Pancreas (tissue), 10 donors: ENCODE results near the gene S100A1. TPM values are rescaled to one million over a fixed set of nuclear protein-coding genes. Genes with fewer than 3 reads are reported as not detected.
"Not testable (repeated sequence)": the region's sequence is repeated elsewhere in the genome, so short reads cannot be mapped to it uniquely, and the experiment has no call there.

Experiments used
- ATAC-seq, 4 donors: fragments of 200-7000 bp; cut with Tn5 transposase; one replicate each; pipeline versions ENCODE4 v1.8.0 to v1.9.1; 2020; ENCODE audit warnings: mild to moderate bottlenecking in 4 of 4, moderate library complexity in 4 of 4
- DNase-seq, 6 donors: peaks; one replicate each; pipeline ENCODE4 v3.0.0-alpha.2; 2020
- FAIRE-seq: peaks from 2 replicates; lab custom pipeline; 2012; peaks lifted over from hg19 to GRCh38; lab: Jason Lieb, UNC
- H3K27ac ChIP-seq, 4 donors: fragments of 200-600 bp; sonication (generic); 1 replicate in 3 of 4; 2 replicates in 1 of 4; pipeline versions ENCODE4 v1.5.0 to v1.8.0; 2020
- H3K27me3 ChIP-seq, 4 donors: fragments of 200-600 bp; one replicate each; pipeline ENCODE4 v1.8.0; 2021
- H3K36me3 ChIP-seq, 3 donors: fragments of 200-600 bp; sonication (generic) in 1 of 3; one replicate each; pipeline versions ENCODE4 v1.5.0 to v1.8.0; 2020 to 2021
- H3K4me1 ChIP-seq, 3 donors: fragments of 200-600 bp; one replicate each; pipeline ENCODE4 v1.8.0; 2021
- H3K4me3 ChIP-seq, 4 donors: fragments of 200-600 bp; sonication (generic) in 2 of 4; one replicate each; pipeline versions ENCODE4 v1.5.0 to v1.8.0; 2020 to 2021
- H3K9me3 ChIP-seq, 4 donors: fragments of 200-600 bp; one replicate each; pipeline ENCODE4 v1.8.0; 2021
- CTCF ChIP-seq, 4 donors: fragments of 200-600 bp; sonication (generic) in 3 of 4; IDR thresholded peaks; one replicate each; pipeline versions ENCODE4 v1.5.0 to v1.8.0; 2021; ENCODE audit warnings: antibody characterized with exemption in 4 of 4
- WGBS, 2 donors: extraction: QIAGEN DNeasy Blood & Tissue Kit; methylation state at CpG; one replicate each; pipeline ENCODE4 v1.1.7; 2013; 5-methylcytosine and 5-hydroxymethylcytosine counted together
- intact Hi-C, 3 donors: fragments of 100-400 bp; cut with DNase I; formaldehyde crosslinking; loops; one replicate each; pipeline versions ENCODE4 v1.11.1 to v1.14.2; 2022
- polyA plus RNA-seq, 2 donors: library from polyadenylated mRNA; stranded (reverse); fragments of 200-250 nt; gene quantifications; one replicate each; pipeline ENCODE4 v1.2.3, GENCODE V29; 2013
- total RNA-seq, 6 donors: library from RNA; stranded (reverse); fragmentation: NEBNext Ultra II Directional in 4 of 6; extraction: Animal tissue kit (Norgen Biotek cat#: 25700) in 4 of 6; gene quantifications; one replicate each; pipeline versions ENCODE4 v1.2.1 to v1.2.4, GENCODE V29; 2021 to 2023
- donor health status: healthy with polysubstance abuse.
- donor health status: DM: no; HTN: no; CAD: no; lungs with moderate emphysema.
- donor health status: DM: no; HTN: no; CAD: no.
- donor health status: control.
- donor health status: control.
- donor health status: Bipolar disorder and iron deficiency.
- donor health status: DM: yes; HTN: yes; CAD: no.
- donor health status: DM: no; HTN: no; CAD: no.
- donor health status: DM: no; HTN: no; CAD: no.
- donor health status: DM: yes; HTN: yes; CAD: no.

Gene S100A1
- total and polyA plus RNA-seq, 8 donors = 1.9 to 14.0 (median 4.0) TPM

- Histone ChIP-seq H3K36me3 (no peaks in the 10 kb centered on the region), H3K4me3 (no peak overlapping the region), H3K4me1 (no peaks in the 10 kb centered on the region), H3K9me3 (no peaks in the 10 kb centered on the region), H3K27me3 (no peaks in the 10 kb centered on the region), H3K27ac (no peak overlapping the region)
- no peak for TF ChIP-seq CTCF (IDR thresholded peaks at IDR 0.05)
- 76 to 82% methylated on average over 2 of the region's 2 CpGs for WGBS, 2 donors
- no peak for FAIRE-seq
- intact Hi-C loops = no loop called here
- ATAC-seq = no peak
- no peak for DNase-seq
Measured at GRCh38 chr1:153583976-153584375, 44.3 kb upstream of the S100A1 start.

GRCh38 chr1:153585006-153585405 lies 43.2 kb upstream of the S100A1 start:
- no peak for ATAC-seq
- no peaks in the 10 kb centered on the region for H3K36me3 ChIP-seq
- no peaks in the 10 kb centered on the region for H3K9me3 ChIP-seq
- H3K27me3 ChIP-seq = no peaks in the 10 kb centered on the region
- no peak for FAIRE-seq
- WGBS, 2 donors = 88 to 90% methylated on average over 1 of the region's 1 CpG
- no peak for TF ChIP-seq CTCF (IDR thresholded peaks at IDR 0.05)
- intact Hi-C loops = no loop called here
- no peak for DNase-seq
- no peak overlapping the region for H3K27ac ChIP-seq
- no peaks in the 10 kb centered on the region for H3K4me1 ChIP-seq
- no peak overlapping the region for H3K4me3 ChIP-seq

GRCh38 chr1:153586347-153586746 lies 41.9 kb upstream of the S100A1 start:
- ATAC-seq (no peak), DNase-seq (no peak), FAIRE-seq (no peak)
- Histone ChIP-seq H3K27ac (no peak overlapping the region), H3K36me3 (no peaks in the 10 kb centered on the region), H3K4me1 (no peaks in the 10 kb centered on the region), H3K27me3 (no peaks in the 10 kb centered on the region), H3K9me3 (no peaks in the 10 kb centered on the region), H3K4me3 (no peak overlapping the region)
- 50 to 52% methylated on average over 1 of the region's 1 CpG for WGBS, 2 donors
- TF ChIP-seq CTCF (IDR thresholded peaks at IDR 0.05) = no peak
- intact Hi-C loops = no loop called here

GRCh38 chr1:153587314-153587713 lies 40.9 kb upstream of the S100A1 start:
- Histone ChIP-seq H3K27me3 (no peaks in the 10 kb centered on the region), H3K4me1 (peaks cover 0 to under 1% (median 0%) of the 10 kb centered on the region in 3 donors), H3K9me3 (no peaks in the 10 kb centered on the region), H3K27ac (no peak overlapping the region), H3K4me3 (no peak overlapping the region), H3K36me3 (no peaks in the 10 kb centered on the region)
- TF ChIP-seq CTCF (IDR thresholded peaks at IDR 0.05) = no peak
- DNase-seq = no peak
- FAIRE-seq = no peak
- ATAC-seq = no peak
- intact Hi-C loops = no loop called here
- 50 to 62% methylated on average over 5 of the region's 5 CpGs for WGBS, 2 donors

GRCh38 chr1:153588033-153588432 lies 40.2 kb upstream of the S100A1 start:
- H3K9me3 ChIP-seq, FAIRE-seq, H3K27ac ChIP-seq, H3K27me3 ChIP-seq, DNase-seq, H3K36me3 ChIP-seq, intact Hi-C loops, ATAC-seq, H3K4me3 ChIP-seq, H3K4me1 ChIP-seq: not testable (repeated sequence)
- WGBS, 2 donors = 90 to 94% methylated on average over 10 of the region's 10 CpGs
